Measurements from ENCODE around the gene COPG2.

DNA sequence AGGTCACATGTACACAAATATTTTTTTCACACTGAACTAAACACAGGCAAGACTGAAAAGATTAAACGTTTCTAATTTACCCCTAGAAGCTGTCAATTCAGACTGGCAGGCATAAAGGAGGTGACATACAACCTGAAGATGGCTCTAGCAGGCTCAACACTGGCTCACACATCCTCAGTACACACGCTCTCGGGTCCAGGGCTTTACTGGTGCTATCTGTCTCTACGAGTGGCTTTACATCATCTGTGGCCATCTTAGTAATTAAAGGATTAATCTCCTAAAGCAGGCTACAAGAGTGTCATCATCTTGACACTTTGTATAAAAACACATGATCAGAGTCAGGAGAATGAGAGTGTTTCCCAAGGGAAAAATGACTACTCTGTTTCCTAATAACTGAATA is 57.3 kb downstream of the COPG2 start:
- TF ChIP-seq, protein P1, sequence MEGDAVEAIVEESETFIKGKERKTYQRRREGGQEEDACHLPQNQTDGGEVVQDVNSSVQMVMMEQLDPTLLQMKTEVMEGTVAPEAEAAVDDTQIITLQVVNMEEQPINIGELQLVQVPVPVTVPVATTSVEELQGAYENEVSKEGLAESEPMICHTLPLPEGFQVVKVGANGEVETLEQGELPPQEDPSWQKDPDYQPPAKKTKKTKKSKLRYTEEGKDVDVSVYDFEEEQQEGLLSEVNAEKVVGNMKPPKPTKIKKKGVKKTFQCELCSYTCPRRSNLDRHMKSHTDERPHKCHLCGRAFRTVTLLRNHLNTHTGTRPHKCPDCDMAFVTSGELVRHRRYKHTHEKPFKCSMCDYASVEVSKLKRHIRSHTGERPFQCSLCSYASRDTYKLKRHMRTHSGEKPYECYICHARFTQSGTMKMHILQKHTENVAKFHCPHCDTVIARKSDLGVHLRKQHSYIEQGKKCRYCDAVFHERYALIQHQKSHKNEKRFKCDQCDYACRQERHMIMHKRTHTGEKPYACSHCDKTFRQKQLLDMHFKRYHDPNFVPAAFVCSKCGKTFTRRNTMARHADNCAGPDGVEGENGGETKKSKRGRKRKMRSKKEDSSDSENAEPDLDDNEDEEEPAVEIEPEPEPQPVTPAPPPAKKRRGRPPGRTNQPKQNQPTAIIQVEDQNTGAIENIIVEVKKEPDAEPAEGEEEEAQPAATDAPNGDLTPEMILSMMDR (IDR thresholded peaks at IDR 0.05; ENCODE audit: low read length) = no peak
- no peak for TF ChIP-seq EZH2 (IDR thresholded peaks at IDR 0.05; ENCODE audit: borderline replicate concordance, low read length)

Data from OCI-LY1 (cell line).